Measurements from ENCODE around the gene UIMC1. TPM values are rescaled to one million over a fixed set of nuclear protein-coding genes. Genes with fewer than 3 reads are reported as not detected.

UIMC1 gene
- total RNA-seq, 4 donors from 2014 or later: 18.2 to 31.0 (median 29.2) TPM

DNA sequence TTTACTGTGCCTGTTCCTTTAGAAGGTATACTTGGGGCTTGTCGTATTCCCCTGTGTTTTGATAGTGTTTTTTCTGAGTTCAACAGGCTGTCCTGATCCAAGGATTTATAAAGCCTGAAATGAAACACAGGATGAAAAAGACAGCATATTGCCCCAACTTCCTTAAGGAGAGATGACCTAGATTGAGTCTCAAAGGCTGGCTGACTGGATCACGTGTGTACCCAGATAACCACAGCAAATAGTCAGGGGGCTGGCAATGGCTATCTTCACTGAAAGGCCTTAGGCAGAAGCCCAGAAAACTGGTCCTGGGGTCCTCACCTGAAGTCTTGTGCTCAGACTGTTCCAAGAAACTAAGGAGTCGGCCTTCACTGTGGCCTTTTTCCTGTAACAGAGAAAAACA is 99.8 kb downstream of the UIMC1 start:
- no peak overlapping the region for H3K4me3 ChIP-seq (ENCODE audit: low read depth, poor library complexity, severe bottlenecking)
- TF ChIP-seq CTCF (IDR thresholded peaks at IDR 0.05) (no peak), POLR2A (IDR thresholded peaks at IDR 0.05) (no peak)
- intact Hi-C loops (cut with DNase I; ENCODE audit: low total_unique reads): no loop called here
- peak in 1 of 2 donors; percentile 3 for DNase-seq (ENCODE audit: low spot score in 2 of 2)
- 88 to 90% methylated on average over 3 of the region's 3 CpGs for WGBS, 2 donors

DNA sequence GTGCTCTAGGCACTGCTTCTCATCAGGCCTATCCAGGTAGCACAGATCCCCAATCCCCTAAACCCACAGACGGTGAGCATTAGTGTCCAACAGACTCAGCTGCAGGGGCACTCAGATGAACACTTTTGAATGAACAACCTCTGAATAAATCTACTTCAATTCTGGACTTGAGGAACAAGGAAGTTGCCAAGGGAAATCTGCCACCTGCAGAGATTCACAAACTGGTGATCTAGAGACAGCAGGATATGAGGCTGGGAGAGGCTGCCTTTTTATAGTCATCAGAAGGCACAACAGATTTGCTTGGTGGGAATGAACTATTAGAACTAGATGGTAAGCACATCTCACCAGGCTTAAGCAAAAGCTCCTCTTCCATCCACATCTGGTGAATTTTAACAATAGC is 100.5 kb downstream of the UIMC1 start:
- TF ChIP-seq POLR2A (IDR thresholded peaks at IDR 0.05) (no peak), CTCF (IDR thresholded peaks at IDR 0.05) (no peak)
- 88 to 93% methylated on average over 1 of the region's 1 CpG for WGBS, 2 donors
- no peak overlapping the region for H3K4me3 ChIP-seq (ENCODE audit: low read depth, poor library complexity, severe bottlenecking)
- peak in 1 of 2 donors; percentile 3 for DNase-seq (ENCODE audit: low spot score in 2 of 2)
- intact Hi-C loops (cut with DNase I; ENCODE audit: low total_unique reads): no loop called here

DNA sequence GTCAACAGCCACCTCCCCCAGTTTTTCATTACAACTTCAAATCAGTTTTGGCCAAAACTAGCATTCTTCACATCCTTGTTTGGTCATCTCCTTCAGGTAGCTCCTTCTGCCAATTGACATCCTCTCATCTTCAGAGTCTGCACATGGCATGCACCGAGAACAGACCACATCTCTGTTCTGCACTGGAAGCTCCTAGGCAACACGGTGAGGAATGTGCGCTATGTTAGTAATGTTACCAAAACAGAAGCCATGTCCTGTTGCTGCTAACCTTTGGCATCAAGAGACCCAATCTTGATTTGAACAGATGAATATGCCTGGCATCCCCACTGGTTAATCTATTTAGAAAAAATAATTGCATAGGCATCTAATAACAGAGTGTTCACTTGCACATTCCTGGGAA is 102.3 kb downstream of the UIMC1 start:
- no peak overlapping the region for H3K4me3 ChIP-seq (ENCODE audit: low read depth, poor library complexity, severe bottlenecking)
- TF ChIP-seq POLR2A (IDR thresholded peaks at IDR 0.05) (no peak), CTCF (IDR thresholded peaks at IDR 0.05) (no peak)
- intact Hi-C loops (cut with DNase I; ENCODE audit: low total_unique reads): no loop called here
- WGBS, 2 donors: 90 to 95% methylated on average over 3 of the region's 3 CpGs
- peak in 1 of 2 donors; percentile 4 for DNase-seq (ENCODE audit: low spot score in 2 of 2)

GRCh38 chr5:176902911-176903664 is 103.5 kb downstream of the UIMC1 start:
- intact Hi-C loops (cut with DNase I; ENCODE audit: low total_unique reads): no loop called here
- H3K4me3 ChIP-seq (ENCODE audit: low read depth, poor library complexity, severe bottlenecking): no peak overlapping the region
- peak in 1 of 2 donors; percentile 21 for DNase-seq (ENCODE audit: low spot score in 2 of 2)
- TF ChIP-seq POLR2A (IDR thresholded peaks at IDR 0.05) (no peak), CTCF (IDR thresholded peaks at IDR 0.05) (no peak)
- WGBS, 2 donors: 90 to 95% methylated on average over 5 of the region's 5 CpGs

GRCh38 chr5:176902102-176902814 is 104.3 kb downstream of the UIMC1 start:
- intact Hi-C loops (cut with DNase I; ENCODE audit: low total_unique reads): no loop called here

More at GRCh38 chr5:176902102-176902814, 104.3 kb downstream of the UIMC1 start:
- TF ChIP-seq CTCF (IDR thresholded peaks at IDR 0.05): no peak
- TF ChIP-seq POLR2A (IDR thresholded peaks at IDR 0.05): no peak
- H3K4me3 ChIP-seq (ENCODE audit: low read depth, poor library complexity, severe bottlenecking): no peak overlapping the region
- 78 to 85% methylated on average over 6 of the region's 6 CpGs for WGBS, 2 donors
- DNase-seq (ENCODE audit: low spot score in 2 of 2): peak in 1 of 2 donors; percentile 70

Data from lower leg skin (tissue), 4 donors.